ENCODE results near the gene AMN1.

DNA sequence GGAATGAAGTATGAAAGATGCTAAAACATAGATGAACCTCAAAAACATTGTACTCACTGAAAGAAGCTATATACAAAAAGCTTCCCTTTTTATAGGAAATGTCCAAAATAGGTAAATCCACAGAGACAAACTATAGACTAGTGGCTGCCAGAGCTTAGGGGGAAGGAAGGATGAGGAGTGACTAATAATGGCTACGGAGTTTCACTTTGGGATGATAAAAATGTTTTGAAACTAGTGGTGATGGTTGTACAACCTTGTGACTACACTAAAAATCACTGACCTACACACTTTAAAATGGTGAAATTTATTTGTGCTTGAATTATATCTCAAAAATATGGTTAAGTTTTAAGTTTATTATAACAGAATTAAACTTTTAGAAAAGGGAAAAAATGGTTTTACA is 37.1 kb upstream of the AMN1 start:
- TF ChIP-seq, protein P1, sequence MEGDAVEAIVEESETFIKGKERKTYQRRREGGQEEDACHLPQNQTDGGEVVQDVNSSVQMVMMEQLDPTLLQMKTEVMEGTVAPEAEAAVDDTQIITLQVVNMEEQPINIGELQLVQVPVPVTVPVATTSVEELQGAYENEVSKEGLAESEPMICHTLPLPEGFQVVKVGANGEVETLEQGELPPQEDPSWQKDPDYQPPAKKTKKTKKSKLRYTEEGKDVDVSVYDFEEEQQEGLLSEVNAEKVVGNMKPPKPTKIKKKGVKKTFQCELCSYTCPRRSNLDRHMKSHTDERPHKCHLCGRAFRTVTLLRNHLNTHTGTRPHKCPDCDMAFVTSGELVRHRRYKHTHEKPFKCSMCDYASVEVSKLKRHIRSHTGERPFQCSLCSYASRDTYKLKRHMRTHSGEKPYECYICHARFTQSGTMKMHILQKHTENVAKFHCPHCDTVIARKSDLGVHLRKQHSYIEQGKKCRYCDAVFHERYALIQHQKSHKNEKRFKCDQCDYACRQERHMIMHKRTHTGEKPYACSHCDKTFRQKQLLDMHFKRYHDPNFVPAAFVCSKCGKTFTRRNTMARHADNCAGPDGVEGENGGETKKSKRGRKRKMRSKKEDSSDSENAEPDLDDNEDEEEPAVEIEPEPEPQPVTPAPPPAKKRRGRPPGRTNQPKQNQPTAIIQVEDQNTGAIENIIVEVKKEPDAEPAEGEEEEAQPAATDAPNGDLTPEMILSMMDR (IDR thresholded peaks at IDR 0.05; ENCODE audit: low read depth, low read length, poor library complexity, severe bottlenecking), result no peak
- TF ChIP-seq EZH2phosphoT487 (IDR thresholded peaks at IDR 0.05; ENCODE audit: borderline replicate concordance, low read length), result no peak
